DOHH2 (cell line): Measurements from ENCODE around the gene HS3ST5.

Experiments
- EZH2phosphoT487 ChIP-seq: fragments of 200-600 bp; sonication (generic); IDR thresholded peaks from 2 replicates; pipeline ENCODE4 v1.6.1; 2017; ENCODE audit warnings: borderline replicate concordance, mild to moderate bottlenecking, antibody characterized with exemption, low read length, moderate library complexity, mixed read lengths
- TF ChIP-seq, protein P1 (sequence below): fragments of 200-600 bp; sonication (generic); IDR thresholded peaks from one replicate; pipeline ENCODE4 v1.5.1; 2014; ENCODE audit warnings: antibody characterized with exemption, mild to moderate bottlenecking, low read depth, low read length; ENCODE audit not compliant: poor library complexity, severe bottlenecking

- TF ChIP-seq, protein P1, sequence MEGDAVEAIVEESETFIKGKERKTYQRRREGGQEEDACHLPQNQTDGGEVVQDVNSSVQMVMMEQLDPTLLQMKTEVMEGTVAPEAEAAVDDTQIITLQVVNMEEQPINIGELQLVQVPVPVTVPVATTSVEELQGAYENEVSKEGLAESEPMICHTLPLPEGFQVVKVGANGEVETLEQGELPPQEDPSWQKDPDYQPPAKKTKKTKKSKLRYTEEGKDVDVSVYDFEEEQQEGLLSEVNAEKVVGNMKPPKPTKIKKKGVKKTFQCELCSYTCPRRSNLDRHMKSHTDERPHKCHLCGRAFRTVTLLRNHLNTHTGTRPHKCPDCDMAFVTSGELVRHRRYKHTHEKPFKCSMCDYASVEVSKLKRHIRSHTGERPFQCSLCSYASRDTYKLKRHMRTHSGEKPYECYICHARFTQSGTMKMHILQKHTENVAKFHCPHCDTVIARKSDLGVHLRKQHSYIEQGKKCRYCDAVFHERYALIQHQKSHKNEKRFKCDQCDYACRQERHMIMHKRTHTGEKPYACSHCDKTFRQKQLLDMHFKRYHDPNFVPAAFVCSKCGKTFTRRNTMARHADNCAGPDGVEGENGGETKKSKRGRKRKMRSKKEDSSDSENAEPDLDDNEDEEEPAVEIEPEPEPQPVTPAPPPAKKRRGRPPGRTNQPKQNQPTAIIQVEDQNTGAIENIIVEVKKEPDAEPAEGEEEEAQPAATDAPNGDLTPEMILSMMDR: no peak
- TF ChIP-seq EZH2phosphoT487: no peak
Observed at GRCh38 chr6:114081730-114082129, 261.1 kb downstream of the HS3ST5 start.
